ENCODE results near the gene PAQR8. TPM values are rescaled to one million over a fixed set of nuclear protein-coding genes. Genes with fewer than 3 reads are reported as not detected.

The PAQR8 gene, protein sequence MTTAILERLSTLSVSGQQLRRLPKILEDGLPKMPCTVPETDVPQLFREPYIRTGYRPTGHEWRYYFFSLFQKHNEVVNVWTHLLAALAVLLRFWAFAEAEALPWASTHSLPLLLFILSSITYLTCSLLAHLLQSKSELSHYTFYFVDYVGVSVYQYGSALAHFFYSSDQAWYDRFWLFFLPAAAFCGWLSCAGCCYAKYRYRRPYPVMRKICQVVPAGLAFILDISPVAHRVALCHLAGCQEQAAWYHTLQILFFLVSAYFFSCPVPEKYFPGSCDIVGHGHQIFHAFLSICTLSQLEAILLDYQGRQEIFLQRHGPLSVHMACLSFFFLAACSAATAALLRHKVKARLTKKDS
- total RNA-seq = 100 to 1,000 TPM in 3 of 4 donors, 1 to 10 TPM in 1; 9.1 to 300 (median 210) TPM

DNA sequence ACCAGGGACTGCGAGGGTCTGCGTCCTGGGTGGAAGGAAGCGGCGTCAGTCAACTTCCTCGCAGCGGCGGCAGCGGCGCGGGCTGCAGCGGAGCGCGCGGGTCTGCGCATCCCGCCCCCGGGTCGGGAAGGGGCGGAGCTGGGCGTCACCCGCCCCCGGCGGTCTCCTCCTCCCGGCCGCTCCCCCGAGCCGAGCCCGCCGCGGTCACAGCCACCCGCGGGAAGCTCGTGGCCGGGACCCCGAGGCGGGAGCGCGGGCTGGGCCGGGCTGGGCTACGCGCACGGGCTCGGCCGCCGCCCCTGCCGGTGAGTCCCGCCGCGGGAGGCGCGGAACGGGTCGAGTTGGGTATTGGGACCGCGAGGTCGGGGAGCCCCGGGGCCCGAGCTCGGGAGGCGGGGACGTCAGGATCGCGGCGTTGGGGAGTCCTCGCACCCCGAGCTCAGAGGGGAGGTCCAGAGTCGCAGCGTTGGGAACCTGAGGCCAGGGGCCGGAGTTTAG lies at the start of gene PAQR8:
Gene PAQR8 (plus strand): TSS at position 207 of the 498 bp plus-strand sequence. CDS start 41,063 bp downstream, outside the sequence.
- H3K9me3 ChIP-seq = no peaks in the 10 kb centered on the region
- H3K27me3 ChIP-seq = no peaks in the 10 kb centered on the region
- TF ChIP-seq, protein P1, sequence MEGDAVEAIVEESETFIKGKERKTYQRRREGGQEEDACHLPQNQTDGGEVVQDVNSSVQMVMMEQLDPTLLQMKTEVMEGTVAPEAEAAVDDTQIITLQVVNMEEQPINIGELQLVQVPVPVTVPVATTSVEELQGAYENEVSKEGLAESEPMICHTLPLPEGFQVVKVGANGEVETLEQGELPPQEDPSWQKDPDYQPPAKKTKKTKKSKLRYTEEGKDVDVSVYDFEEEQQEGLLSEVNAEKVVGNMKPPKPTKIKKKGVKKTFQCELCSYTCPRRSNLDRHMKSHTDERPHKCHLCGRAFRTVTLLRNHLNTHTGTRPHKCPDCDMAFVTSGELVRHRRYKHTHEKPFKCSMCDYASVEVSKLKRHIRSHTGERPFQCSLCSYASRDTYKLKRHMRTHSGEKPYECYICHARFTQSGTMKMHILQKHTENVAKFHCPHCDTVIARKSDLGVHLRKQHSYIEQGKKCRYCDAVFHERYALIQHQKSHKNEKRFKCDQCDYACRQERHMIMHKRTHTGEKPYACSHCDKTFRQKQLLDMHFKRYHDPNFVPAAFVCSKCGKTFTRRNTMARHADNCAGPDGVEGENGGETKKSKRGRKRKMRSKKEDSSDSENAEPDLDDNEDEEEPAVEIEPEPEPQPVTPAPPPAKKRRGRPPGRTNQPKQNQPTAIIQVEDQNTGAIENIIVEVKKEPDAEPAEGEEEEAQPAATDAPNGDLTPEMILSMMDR (IDR thresholded peaks at IDR 0.05) = no peak
- TF ChIP-seq POLR2A (IDR thresholded peaks at IDR 0.05) = peak; percentile 62 to 89
- peaks cover 0 to 26% (median 2%) of the 10 kb centered on the region in 4 donors for H3K4me1 ChIP-seq
- peaks cover 0 to 9% (median 0%) of the 10 kb centered on the region in 3 donors for H3K36me3 ChIP-seq
- H3K4me3 ChIP-seq = peak within 1 kb of the TSS; percentile 78 to 92 (median 88)
- peak within 1 kb of the TSS; percentile 90 to 95 (median 92) for H3K27ac ChIP-seq
- DNase-seq = peak; percentile 75 to 90 (median 88)

DNA sequence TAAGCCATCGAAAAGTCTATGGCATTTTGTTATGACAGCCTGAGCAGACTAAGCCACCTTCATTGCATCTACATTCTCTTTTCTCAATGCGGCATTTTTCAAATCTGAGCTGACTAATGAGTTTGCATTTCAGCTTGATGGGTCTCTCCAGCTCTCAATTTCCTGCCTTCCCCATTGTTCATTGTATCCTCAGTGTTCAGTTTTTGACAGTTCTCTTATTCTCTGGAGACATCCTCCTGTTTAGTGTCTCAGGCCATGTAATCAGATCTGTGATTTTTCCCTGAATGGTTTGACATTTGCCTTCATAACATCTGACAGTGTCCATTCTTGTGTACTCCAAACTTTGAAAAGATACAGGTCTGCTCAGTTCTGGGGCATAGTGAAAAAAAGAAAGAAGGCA lies 49.5 kb upstream of the PAQR8 start:
- H3K27me3 ChIP-seq = no peaks in the 10 kb centered on the region
- H3K9me3 ChIP-seq = no peaks in the 10 kb centered on the region
- TF ChIP-seq POLR2A (IDR thresholded peaks at IDR 0.05) = no peak
- TF ChIP-seq, protein P1 (IDR thresholded peaks at IDR 0.05) = no peak
- peaks cover 0 to 13% (median 0%) of the 10 kb centered on the region in 4 donors for H3K4me1 ChIP-seq
- H3K27ac ChIP-seq = no peak overlapping the region
- no peak for DNase-seq
- H3K36me3 ChIP-seq = no peaks in the 10 kb centered on the region
- no peak overlapping the region for H3K4me3 ChIP-seq

DNA sequence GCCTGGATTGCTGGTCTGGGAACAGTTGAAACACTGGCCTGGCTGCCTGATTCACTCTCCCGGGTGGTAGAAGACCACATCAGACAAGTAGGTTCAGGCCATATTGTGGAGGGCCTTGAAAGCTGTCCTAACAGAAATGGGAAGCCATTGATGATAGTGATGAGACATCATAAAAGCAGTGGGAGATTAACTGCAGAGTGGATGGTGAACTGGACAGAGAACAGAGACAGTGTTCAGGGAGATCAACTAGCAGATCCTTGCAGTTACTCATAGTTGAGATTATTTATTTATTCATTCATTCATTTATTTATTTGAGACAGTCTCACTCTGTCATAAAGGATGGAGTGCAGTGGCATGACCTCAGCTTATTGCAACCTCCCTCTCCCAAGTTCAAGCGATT lies 47.2 kb upstream of the PAQR8 start:
- H3K4me3 ChIP-seq = no peak overlapping the region
- no peaks in the 10 kb centered on the region for H3K36me3 ChIP-seq
- no peak for DNase-seq
- H3K4me1 ChIP-seq = peaks cover 0 to 25% (median 0%) of the 10 kb centered on the region in 4 donors
- no peak for TF ChIP-seq POLR2A (IDR thresholded peaks at IDR 0.05)
- TF ChIP-seq, protein P1 (IDR thresholded peaks at IDR 0.05) = no peak
- no peaks in the 10 kb centered on the region for H3K9me3 ChIP-seq
- H3K27me3 ChIP-seq = no peaks in the 10 kb centered on the region
- no peak overlapping the region for H3K27ac ChIP-seq

DNA sequence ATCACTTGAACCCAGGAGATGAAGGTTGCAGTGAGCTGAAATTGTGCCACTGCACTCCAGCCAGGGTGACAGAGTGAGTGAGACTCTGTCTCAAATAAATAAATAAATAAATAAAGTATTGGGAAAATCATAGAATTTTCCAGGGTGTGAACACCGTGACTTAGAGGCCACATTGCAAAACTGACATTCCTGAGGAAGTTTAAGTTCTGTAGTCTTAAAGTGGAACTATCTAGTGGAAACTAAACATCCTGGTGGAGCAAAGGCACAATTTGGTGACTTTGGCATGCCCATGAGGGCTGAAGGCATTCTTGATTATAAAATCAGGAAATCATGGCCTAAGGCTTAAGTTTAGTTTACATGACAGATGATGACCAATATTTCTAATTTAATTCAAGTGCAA lies 44.7 kb upstream of the PAQR8 start:
- H3K27ac ChIP-seq = peak overlapping the region in 2 of 4 donors; percentile 51 to 73
- no peaks in the 10 kb centered on the region for H3K9me3 ChIP-seq
- TF ChIP-seq, protein P1 (IDR thresholded peaks at IDR 0.05) = no peak
- no peak for TF ChIP-seq POLR2A (IDR thresholded peaks at IDR 0.05)
- H3K27me3 ChIP-seq = no peaks in the 10 kb centered on the region
- H3K4me1 ChIP-seq = peaks cover 0 to 25% (median 0%) of the 10 kb centered on the region in 4 donors
- no peak overlapping the region for H3K4me3 ChIP-seq
- no peak for DNase-seq
- no peaks in the 10 kb centered on the region for H3K36me3 ChIP-seq

DNA sequence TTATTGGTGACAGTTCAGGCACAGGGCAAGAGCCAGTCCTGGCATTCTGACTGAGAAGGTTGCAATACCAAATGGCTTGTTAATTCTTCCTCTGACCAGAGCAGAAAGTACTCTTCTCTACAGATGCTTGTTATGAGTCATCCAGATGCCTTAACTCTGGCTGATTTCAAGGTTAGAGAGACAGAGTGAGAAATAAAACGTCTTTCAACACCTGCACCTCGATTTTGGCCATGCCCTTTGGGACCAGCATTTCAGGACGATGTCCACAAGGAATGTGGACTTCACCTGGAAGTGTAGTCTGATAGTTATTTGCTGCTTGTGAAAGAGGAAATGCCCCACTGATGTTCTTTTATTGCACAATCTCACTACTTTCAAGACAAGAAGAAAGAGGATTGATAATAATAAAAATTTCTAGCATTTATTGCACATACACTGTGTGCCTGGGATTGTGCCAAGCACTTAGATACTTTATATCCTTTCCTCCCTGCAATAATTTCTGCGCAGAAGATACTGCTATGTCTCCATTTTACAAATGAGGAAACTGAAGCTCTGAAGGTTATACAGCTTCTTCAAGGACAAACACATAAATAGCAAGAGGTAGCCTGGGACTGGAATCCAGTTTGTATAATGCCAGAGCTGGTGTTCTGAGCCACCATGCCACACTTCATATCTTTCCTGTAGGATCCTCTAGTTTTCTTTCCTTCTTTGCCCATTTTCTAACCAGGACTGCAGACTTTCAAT lies 43.9 kb upstream of the PAQR8 start:
- Histone ChIP-seq H3K4me1 (peaks cover 0 to 25% (median 0%) of the 10 kb centered on the region in 4 donors), H3K4me3 (no peak overlapping the region), H3K9me3 (no peaks in the 10 kb centered on the region), H3K27me3 (no peaks in the 10 kb centered on the region), H3K27ac (peak overlapping the region in 3 of 4 donors; percentile 10 to 73 (median 51)), H3K36me3 (no peaks in the 10 kb centered on the region)
- DNase-seq = peak in 2 of 3 donors; percentile 61 to 69
- TF ChIP-seq, protein P1 (IDR thresholded peaks at IDR 0.05) = no peak
- TF ChIP-seq POLR2A (IDR thresholded peaks at IDR 0.05) = no peak

All from Peyer's patch (tissue), 4 donors.